ENCODE data around the gene PROZ.
A peak's percentile ranks its signal among the peaks of the same experiment; 100 is the strongest.

PROZ gene

GRCh38 chr13:113179374-113180230 is 21.2 kb downstream of the PROZ start:
- Mint-ChIP-seq H3K27ac (peak overlapping the region; percentile 65), H3K36me3 (ENCODE audit: low read depth) (peaks cover 60% of the 10 kb centered on the region), H3K9me3 (no peaks in the 10 kb centered on the region), H3K27me3 (ENCODE audit: low read depth) (no peaks in the 10 kb centered on the region), H3K4me1 (ENCODE audit: low read depth) (peaks cover 32% of the 10 kb centered on the region), H3K4me3 (peak overlapping the region; percentile 5)
- DNase-seq (ENCODE audit: low spot score) = no peak

GRCh38 chr13:113182046-113182445 is 23.6 kb downstream of the PROZ start:
- Mint-ChIP-seq H3K4me1 (ENCODE audit: low read depth) (peaks cover 31% of the 10 kb centered on the region), H3K9me3 (no peaks in the 10 kb centered on the region), H3K36me3 (ENCODE audit: low read depth) (peaks cover 55% of the 10 kb centered on the region), H3K27ac (no peak overlapping the region), H3K27me3 (ENCODE audit: low read depth) (no peaks in the 10 kb centered on the region), H3K4me3 (no peak overlapping the region)
- DNase-seq (ENCODE audit: low spot score) = no peak

GRCh38 chr13:113183450-113184129 is 25.1 kb downstream of the PROZ start:
- Mint-ChIP-seq H3K4me1 (ENCODE audit: low read depth) (peaks cover 32% of the 10 kb centered on the region), H3K27me3 (ENCODE audit: low read depth) (no peaks in the 10 kb centered on the region), H3K27ac (peak overlapping the region; percentile 26), H3K9me3 (no peaks in the 10 kb centered on the region), H3K36me3 (ENCODE audit: low read depth) (peaks cover 57% of the 10 kb centered on the region), H3K4me3 (no peak overlapping the region)
- DNase-seq (ENCODE audit: low spot score) = no peak

- Mint-ChIP-seq H3K27ac (peak overlapping the region; percentile 82), H3K36me3 (ENCODE audit: low read depth) (peaks cover 56% of the 10 kb centered on the region), H3K27me3 (ENCODE audit: low read depth) (no peaks in the 10 kb centered on the region), H3K4me3 (peak overlapping the region; percentile 64), H3K9me3 (no peaks in the 10 kb centered on the region), H3K4me1 (ENCODE audit: low read depth) (peaks cover 25% of the 10 kb centered on the region)
- no peak for DNase-seq (ENCODE audit: low spot score)
These were observed 26.4 kb downstream of the PROZ start for GRCh38 chr13:113184568-113185440.

DNA sequence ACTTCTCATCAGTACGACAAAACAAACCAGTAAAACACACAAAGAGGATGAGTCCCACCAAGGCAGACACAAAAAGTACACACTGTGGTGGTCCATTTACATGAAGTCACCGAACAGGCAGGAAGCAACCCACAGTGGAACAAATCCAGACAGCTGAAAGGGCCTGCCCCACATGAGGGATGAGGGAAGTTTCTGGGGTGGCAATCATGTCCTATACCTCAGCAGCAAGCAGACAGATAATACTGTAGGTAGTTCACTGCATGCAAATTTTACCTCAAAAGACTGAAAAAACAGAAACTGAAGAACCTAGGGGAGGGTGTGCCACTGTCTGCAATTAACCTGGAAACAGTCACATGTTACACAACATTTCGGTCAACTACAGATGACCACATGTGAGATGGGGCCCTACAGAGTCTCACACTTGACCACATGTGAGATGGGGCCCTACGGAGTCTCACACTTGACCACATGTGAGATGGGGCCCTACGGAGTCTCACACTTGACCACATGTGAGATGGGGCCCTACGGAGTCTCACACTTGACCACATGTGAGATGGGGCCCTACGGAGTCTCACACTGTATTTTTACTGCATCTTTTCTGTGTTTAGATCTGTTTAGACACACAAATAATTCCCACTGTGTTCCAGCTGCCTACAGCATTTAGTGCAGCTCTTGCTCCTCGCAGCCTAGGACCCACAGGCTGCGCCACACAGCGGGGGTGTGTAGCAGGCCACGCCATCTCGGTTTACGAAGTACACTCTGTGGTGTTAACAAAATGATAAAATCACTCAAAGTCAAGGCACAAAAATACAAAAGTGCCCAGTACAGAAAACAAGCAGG is 27.8 kb downstream of the PROZ start:
- Mint-ChIP-seq H3K9me3 (no peaks in the 10 kb centered on the region), H3K4me1 (ENCODE audit: low read depth) (peaks cover 23% of the 10 kb centered on the region), H3K27ac (peak overlapping the region; percentile 75), H3K27me3 (ENCODE audit: low read depth) (no peaks in the 10 kb centered on the region), H3K36me3 (ENCODE audit: low read depth) (peaks cover 57% of the 10 kb centered on the region), H3K4me3 (peak overlapping the region; percentile 60)
- DNase-seq (ENCODE audit: low spot score) = no peak

DNA sequence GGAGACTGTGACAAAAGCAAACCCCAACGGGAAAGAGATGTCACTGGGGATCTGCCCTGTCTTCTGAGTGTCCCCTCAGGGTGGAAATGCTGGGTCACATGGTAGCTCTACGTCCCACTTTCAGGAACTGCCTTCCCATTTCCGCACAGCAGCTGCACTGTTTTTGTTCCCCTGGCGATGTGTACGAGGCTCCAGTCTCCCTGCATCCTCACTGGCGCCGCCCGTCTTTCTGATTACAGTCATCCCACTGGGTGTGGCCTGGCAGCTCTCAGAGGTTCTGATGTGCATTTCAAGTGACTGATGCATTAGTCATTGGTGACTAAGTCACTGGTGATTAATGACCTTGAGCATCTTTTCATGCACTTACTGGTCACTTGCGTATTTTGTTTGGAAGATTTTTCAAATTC is 28.8 kb downstream of the PROZ start:
- Mint-ChIP-seq H3K9me3 (no peaks in the 10 kb centered on the region), H3K4me1 (ENCODE audit: low read depth) (peaks cover 23% of the 10 kb centered on the region), H3K27me3 (ENCODE audit: low read depth) (no peaks in the 10 kb centered on the region), H3K36me3 (ENCODE audit: low read depth) (peaks cover 55% of the 10 kb centered on the region), H3K27ac (peak overlapping the region; percentile 73), H3K4me3 (peak overlapping the region; percentile 12)
- peak; percentile 47 for DNase-seq (ENCODE audit: low spot score)

- Mint-ChIP-seq H3K27ac (peak overlapping the region; percentile 12), H3K36me3 (ENCODE audit: low read depth) (peaks cover 56% of the 10 kb centered on the region), H3K27me3 (ENCODE audit: low read depth) (no peaks in the 10 kb centered on the region), H3K4me1 (ENCODE audit: low read depth) (peaks cover 23% of the 10 kb centered on the region), H3K4me3 (no peak overlapping the region), H3K9me3 (no peaks in the 10 kb centered on the region)
- no peak for DNase-seq (ENCODE audit: low spot score)
These were observed 29.6 kb downstream of the PROZ start for GRCh38 chr13:113187883-113188665.

DNA sequence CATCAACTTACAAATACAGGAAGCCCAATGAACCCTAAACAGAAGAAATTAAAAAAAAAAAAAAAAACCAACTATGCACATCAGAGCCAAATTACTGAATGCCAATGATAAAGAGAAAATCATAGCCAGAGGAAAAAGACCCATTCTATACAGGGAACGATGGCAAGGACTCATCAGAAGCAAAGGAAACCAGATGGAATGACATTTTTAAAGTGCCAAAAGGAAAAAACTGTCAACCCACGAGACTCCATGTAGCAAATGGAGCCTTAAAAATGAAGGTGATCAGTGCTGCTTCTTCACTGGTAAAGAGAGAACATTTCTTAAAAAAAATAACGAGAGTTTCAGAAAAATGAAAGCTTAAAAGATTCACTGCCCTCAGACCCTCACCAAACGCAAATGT is 31.7 kb downstream of the PROZ start:
- Mint-ChIP-seq H3K27me3 (ENCODE audit: low read depth) (no peaks in the 10 kb centered on the region), H3K4me1 (ENCODE audit: low read depth) (peaks cover 19% of the 10 kb centered on the region), H3K9me3 (no peaks in the 10 kb centered on the region), H3K36me3 (ENCODE audit: low read depth) (peaks cover 55% of the 10 kb centered on the region), H3K4me3 (no peak overlapping the region), H3K27ac (no peak overlapping the region)
- DNase-seq (ENCODE audit: low spot score) = no peak

- H3K4me1 Mint-ChIP-seq (ENCODE audit: low read depth) = peaks cover 7% of the 10 kb centered on the region
- H3K36me3 Mint-ChIP-seq (ENCODE audit: low read depth) = peaks cover 55% of the 10 kb centered on the region
- H3K27ac Mint-ChIP-seq = no peak overlapping the region
- H3K4me3 Mint-ChIP-seq = no peak overlapping the region
- no peaks in the 10 kb centered on the region for H3K9me3 Mint-ChIP-seq
- no peak for DNase-seq (ENCODE audit: low spot score)
- H3K27me3 Mint-ChIP-seq (ENCODE audit: low read depth) = no peaks in the 10 kb centered on the region
These were observed 33.8 kb downstream of the PROZ start for GRCh38 chr13:113192279-113192678.

- no peaks in the 10 kb centered on the region for H3K9me3 Mint-ChIP-seq
- no peak overlapping the region for H3K27ac Mint-ChIP-seq
- H3K4me1 Mint-ChIP-seq (ENCODE audit: low read depth) = peaks cover 2% of the 10 kb centered on the region
- no peak overlapping the region for H3K4me3 Mint-ChIP-seq
- no peak for DNase-seq (ENCODE audit: low spot score)
- peaks cover 53% of the 10 kb centered on the region for H3K36me3 Mint-ChIP-seq (ENCODE audit: low read depth)
- no peaks in the 10 kb centered on the region for H3K27me3 Mint-ChIP-seq (ENCODE audit: low read depth)
These were observed 34.5 kb downstream of the PROZ start for GRCh38 chr13:113192902-113193301.

DNA sequence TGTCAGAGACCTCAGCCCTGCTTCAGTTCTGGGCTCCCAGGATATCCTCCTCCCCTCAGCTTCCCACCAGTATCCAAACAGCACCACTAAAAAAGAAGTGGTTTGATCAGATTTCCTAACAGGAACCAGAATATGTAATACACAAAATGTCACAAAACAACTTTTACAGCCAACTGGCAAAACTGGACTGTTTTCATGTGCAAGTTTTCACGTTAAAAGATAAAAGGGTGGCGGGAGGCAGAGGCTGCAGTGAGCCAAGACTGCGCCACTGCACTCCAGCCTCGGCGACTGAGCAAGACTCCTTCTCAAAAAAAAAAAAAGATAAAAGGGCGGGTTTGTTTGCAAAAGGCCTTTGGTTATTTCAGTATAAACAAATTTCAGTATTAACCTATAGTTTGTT is 36.9 kb downstream of the PROZ start:
- Mint-ChIP-seq H3K9me3 (no peaks in the 10 kb centered on the region), H3K36me3 (ENCODE audit: low read depth) (peaks cover 45% of the 10 kb centered on the region), H3K4me1 (ENCODE audit: low read depth) (no peaks in the 10 kb centered on the region), H3K27ac (no peak overlapping the region), H3K27me3 (ENCODE audit: low read depth) (no peaks in the 10 kb centered on the region), H3K4me3 (no peak overlapping the region)
- no peak for DNase-seq (ENCODE audit: low spot score)

DNA sequence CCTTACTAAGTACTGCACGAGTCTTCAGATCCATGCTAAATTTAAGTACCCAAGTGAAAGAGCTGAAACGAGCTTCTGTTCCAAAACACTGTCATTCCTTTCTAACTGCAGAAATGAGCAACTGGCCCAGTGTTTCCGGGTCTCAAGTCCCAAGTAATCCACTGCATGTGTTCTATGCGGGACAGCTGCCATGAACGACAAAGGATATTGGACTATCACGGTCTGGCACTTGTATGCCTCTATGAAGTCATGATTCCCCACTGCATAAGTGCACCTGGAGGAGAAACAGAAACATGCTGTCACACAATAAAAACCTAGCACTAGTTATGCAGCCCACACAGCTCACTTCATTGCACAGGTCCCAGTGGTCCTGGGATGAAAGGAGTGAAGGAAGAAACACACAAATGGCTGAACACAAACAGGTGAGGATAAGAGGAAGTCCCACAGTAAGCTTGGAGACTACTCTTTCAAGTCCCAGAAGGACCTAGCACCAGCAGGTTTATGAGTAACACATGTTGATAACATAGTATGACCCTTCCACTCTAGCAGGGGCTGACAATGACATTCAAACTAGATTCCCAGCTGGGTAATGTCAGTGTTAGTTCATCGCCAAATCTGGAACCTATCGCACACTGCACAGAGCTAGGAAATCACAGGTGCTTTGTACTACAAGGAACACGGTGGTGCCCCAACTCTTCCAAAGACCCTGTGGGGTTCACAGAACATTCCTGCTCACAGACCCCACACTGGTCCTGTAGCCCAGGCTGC is 38.7 kb downstream of the PROZ start:
- DNase-seq (ENCODE audit: low spot score) = no peak
- Mint-ChIP-seq H3K9me3 (no peaks in the 10 kb centered on the region), H3K27me3 (ENCODE audit: low read depth) (no peaks in the 10 kb centered on the region), H3K4me1 (ENCODE audit: low read depth) (peaks cover 2% of the 10 kb centered on the region), H3K27ac (no peak overlapping the region), H3K4me3 (no peak overlapping the region), H3K36me3 (ENCODE audit: low read depth) (peaks cover 43% of the 10 kb centered on the region)
